IPS DF 4.7 (cell line): ENCODE measurements around the gene TMEM179B.
"Not testable (repeated sequence)": the region's sequence is repeated elsewhere in the genome, so short reads cannot be mapped to it uniquely, and the experiment has no call there.

ENCODE experiments used
- DNase-seq: peaks from one replicate; pipeline ENCODE4 v3.0.0-alpha.2; 2013; ENCODE audit warnings: low spot score; ENCODE audit errors: extremely low read depth

TMEM179B gene

DNA sequence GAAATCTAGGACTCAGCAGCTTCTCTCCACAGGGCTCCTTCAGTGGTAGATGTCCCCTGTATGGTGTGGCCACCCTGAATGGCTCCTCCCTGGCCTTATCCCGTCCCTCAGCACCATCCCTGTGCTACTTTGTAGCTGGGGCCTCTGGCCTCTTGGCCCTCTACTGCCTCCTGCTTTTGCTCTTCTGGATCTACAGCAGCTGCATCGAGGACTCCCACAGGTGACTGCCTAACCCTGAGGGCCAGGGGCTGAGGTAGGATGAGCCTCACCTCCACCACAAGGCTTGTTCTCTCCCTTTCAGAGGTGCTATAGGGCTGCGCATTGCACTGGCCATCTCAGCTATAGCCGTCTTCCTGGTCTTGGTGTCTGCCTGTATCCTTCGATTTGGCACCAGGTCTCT is 1.8 kb downstream of the TMEM179B start:
- DNase-seq, result no peak

DNA sequence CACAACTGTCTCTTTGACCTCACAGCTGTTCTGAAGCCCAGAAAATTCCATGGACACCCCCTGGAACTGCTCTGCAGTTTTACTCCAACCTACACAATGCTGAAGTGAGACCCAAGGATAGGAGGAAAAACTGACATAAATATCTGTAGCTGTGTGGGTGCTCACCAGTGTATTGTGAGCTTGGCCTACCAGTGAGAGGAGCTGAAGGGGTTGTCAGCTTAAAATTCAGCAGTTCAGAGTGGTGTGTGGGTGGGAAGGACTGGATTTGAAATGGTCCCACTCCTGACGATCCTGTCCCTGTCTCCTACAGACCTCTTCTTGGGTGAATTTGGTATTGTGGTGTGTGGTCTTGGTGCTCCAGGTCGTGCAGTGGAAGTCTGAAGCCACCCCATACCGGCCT is 2.4 kb downstream of the TMEM179B start:
- no peak for DNase-seq

GRCh38 chr11:62791501-62792201 is 4.4 kb downstream of the TMEM179B start, which contains the start of gene TMEM223:
Gene TMEM223 (minus strand): TSS chr11:62792006. CDS start chr11:62791994, 12 bp downstream.
- DNase-seq, result no peak

DNA sequence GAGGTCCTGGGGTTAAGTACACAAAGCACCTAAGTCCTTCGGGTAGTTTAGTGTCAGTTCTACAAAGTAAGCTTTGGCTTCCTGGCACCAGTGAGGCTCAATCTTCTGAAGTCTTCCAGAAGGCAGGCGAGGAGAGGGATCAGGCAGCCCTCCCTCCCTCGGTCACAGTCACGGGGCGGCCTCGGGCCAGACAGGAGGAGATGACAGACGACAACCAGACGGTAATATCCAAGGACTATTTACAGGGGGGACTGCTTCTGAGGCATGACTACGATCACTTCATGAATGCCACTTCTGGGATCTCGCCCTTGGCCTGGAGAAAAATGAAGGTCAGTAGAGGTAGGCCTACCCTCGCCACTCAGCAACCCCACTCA is 5.0 kb downstream of the TMEM179B start:
- no peak for DNase-seq

DNA sequence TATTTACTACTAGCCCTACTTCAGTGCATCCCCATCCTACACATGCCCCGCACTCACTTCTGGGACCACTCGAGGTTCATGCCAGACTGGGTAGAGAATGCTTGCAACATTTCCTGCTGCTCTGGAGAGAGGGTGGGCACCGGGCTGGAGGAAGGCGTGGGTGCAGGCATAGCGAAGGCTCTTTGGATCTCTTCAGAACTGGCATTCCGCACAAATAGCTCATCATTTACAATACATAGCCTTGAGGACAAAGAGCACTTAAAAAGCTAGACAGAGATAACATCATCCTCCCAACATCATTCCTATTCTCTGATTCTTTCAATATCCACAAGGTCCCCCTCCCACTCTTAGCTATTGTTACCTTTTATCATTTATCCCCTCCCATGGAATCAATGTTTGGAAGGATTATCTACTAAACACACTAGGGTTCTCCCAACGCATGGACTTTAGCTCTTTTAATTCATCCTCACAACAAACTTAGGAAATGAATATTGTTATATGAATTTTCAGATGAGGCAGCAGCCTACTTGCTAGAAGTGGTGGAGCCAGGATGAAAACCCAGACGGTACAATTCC is 7.1 kb downstream of the TMEM179B start:
- DNase-seq, result no peak

- no peak for DNase-seq
Measured at GRCh38 chr11:62796281-62796680, 9.1 kb downstream of the TMEM179B start.

DNA sequence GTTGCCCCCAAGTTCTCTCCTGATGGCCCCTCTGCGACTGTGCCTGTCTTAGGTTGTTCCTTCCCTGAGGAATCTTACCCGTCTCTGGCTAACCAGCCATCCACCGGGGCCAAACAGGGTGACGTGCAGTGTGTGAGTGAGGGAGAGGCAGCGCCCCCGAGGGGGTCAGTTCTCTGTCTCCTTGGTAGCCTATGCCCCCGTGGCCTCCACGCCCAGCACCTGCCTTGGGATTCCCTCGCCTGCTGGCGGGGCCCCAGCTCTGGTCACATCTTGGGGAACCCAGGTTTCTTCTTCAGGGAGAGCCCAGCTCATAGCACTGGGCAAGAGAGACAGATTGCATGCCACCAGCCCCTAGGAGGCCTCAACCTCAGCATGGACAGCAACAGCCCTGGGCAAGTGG is 12.3 kb downstream of the TMEM179B start:
- DNase-seq, result no peak

DNA sequence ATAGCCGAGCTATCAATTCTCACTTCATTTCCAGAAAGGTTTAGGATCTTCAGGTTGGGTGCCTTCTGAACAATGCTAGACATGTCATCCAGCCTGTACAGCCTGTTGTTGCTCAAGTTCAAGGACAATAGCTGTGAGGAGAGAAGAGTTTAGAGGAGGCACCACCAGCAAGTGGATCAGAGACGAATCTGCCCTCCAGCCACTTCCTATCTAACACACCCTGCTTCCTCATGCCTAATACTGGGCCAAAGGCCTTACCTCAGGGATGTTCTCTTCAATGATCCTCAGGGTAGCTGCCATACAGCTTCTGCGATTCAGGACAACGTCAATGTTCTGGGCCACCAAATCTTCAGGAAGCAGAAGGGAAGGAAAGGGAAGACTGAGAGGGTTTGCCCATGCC is 13.9 kb downstream of the TMEM179B start:
- no peak for DNase-seq

DNA sequence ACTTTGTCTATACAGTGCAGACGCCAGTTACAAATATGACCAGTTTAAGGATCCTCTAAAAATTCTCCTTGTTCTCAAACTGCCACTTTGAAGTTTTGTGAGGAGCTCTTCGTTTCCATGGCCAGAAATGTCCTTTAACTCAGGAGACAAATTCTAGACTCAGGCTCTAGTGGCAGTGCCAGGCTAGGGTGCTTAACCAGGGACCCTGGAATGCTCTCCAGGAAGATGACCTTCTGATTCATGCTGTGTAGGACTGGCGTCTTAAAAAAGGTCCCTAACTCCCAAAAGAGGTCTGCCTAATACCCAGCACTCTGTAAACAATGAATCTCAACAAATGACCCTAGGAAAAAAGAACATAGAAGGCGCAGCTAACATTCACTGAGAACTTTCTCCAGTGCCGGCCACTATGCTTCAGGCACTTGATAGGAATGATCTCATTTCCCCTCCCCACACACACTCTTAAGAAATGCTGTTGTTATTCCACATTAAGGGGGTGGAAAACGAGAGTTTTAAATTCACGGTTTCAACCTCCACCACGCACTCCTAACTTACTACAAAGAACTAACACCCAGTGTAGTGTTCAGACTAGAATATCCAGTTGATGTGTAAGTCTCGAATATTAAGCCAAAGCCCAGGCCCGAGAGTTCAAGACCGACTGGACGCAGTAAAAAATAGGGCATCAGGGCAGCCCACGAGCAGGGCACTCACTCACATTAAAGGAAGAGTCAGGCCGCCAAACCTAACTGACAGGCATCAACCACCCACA is 17.3 kb downstream of the TMEM179B start:
- no peak for DNase-seq

DNA sequence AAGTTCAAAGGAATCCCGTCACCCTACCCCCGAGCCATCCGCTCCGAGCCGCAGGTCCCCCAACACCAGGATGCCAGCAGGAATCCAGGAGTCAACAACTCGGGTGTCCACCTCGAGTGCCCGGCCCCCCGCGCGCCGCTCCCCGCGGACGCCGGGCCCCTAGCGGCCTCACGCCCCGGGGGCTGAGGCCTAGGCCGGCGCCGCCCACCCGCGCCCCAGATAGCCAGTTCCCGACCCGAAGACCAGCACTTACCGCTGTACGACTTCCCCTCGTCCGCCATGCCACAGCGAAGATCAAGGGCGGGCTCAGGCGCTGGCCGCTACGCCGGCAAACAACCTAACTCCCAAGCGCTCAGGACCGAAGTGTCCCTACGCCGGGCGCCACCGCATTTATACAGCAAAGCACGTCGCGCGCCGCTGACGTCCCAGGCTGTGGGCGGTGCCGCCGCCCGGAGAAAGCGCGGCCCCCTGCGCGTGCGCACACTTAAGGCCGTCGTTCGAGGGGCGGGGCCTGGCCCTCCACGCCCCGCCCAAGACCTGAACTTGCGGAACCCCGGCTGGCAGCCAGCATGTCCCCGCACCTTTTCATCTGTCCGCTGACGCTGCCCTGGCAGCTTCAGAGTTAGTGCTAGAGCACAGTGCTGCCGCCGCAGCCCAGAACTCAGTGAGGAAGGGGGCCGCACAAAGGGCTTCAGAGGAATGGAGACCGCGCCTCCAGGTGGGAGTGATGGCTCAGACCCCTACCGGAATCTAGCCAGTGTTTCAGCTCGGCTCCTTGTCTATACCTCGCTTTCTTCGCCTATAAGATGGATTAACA is 18.1 kb downstream of the TMEM179B start, which contains the start of gene NXF1:
Gene NXF1, minus strand, starts transcription at position 365 of the 817 bp plus-strand sequence. Its CDS starts 84 bp downstream, at position 281.
- DNase-seq, result no peak

- no peak for DNase-seq
Measured at GRCh38 chr11:62805961-62806441, 18.8 kb downstream of the TMEM179B start.

DNA sequence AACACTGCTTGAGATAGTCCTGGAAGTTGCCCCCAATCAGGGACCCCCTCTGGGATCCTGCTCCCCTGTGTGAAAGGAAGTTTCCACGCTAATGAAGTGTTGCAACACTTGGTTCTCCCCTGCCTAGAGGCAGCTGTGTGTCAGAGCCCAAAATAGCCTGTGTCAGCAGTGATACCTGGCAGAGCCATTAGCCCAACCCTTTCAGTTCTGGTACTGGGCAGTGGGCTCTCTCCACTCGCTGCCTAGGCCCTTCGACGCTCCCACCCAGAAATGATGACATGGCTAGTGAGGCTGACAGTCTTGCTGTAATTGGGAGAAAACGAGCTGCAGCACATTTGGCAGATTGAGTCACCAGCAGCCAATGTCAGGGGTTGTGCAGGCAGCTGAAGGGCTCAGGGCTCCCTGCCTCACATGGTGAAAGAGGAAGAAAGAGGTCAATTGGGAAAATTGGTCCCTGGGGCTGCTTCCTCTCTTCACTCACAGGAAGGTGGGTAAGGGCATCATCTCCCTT is 19.5 kb downstream of the TMEM179B start:
- no peak for DNase-seq

DNA sequence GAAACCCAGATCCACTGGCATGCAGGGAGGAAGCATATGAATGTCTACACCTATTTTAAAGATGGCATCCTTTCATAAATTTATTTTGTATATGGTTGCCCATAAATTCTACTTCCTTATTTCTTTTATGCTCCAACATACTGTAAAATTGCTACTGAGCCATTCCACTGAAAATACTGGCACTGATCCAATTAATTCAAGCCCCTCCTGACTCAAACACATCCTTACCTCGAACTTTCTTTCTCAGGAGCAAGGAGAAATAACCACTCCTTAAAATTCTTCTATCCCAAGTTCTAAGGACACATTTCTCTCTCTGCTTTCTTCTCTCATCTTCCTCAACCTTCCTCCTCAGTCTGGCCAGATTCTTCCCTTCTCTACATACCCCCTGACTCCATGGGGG is 23.5 kb downstream of the TMEM179B start:
- no peak for DNase-seq

- DNase-seq, result no peak
Measured at GRCh38 chr11:62811659-62812058, 24.5 kb downstream of the TMEM179B start.

DNA sequence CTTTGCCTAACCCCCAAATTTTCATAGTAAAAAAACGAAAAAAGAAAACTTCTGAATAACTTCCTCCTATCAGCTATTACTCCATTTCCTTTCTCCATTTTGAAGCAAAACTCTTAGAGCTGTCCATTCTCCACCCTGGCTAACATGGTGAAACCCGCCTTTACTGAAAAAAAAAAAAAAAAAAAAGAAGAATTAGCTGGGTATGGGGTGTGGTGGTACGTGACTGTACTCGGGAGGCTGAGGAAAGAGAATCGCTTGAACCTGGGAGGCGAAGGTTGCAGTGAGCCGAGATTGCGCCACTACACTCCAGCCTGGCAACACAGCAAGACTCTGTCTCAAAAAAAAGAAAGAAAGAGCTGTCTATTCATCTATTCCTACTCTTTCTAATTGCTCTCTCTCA is 29.4 kb downstream of the TMEM179B start:
- no peak for DNase-seq

DNA sequence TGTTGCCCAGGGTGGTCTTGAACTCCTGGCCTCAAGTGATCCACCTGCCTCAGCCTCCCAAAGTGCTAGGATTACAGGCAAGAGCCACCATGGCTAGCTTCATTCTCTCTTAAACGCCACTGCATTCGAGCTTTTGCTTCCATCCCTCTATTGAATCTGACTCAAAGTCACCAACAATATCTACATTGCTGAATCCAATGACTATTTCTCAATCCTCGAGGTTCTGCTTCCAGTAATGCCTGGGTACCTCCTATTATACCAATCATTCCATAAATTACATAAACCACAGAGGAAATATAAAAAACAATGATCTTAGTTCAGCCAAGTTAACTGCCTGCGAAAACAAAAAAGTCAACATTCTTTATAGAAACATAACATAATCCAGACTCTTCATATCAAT is 29.9 kb downstream of the TMEM179B start:
- DNase-seq, result no peak

DNA sequence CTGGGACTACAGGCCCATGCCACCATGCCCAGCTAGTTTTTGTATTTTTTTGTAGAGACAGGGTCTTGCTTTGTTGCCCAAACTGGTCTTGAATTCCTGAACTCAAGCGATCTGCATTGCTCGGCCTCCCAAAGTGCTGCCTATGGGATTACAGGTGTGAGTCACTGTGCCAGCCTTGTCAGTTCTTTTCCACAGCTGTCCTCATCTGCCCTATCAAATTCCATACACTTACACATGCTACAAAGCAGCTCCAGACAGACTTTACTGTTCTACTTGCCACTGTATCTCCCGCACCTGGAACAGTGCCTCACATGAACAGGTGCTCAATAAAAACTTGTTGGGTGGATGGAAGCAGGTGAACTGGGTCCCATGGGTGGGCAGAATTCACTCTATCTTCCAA is 36.5 kb downstream of the TMEM179B start:
- DNase-seq, result no peak

DNA sequence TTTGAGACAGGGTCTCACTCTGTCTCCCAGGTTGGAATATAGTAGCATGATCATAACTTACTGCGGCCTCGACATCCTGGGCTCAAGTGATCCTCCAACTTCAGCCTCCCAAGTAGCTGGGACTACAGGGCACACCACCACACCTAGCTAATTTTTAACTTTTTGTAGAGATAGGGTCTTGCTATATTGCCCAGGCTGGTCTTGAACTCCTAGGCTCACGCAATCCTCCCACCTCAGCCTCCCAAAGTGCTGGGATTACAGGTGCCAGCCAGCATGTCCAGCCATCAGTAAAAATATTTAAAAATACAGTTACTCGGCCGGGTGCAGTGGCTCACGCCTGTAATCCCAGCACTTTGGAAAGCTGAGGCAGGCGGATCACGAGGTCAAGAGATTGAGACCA is 40.9 kb downstream of the TMEM179B start:
- DNase-seq, result not testable (repeated sequence)

GRCh38 chr11:62830904-62831519 is 43.8 kb downstream of the TMEM179B start:
- DNase-seq, result no peak

- peak; percentile 89 for DNase-seq
Measured at GRCh38 chr11:62831520-62832335, 44.5 kb downstream of the TMEM179B start, which contains the start of gene STX5. Gene STX5 (minus strand): TSS chr11:62832051. CDS start chr11:62831243, 808 bp downstream.
